Caco-2 (cell line): ENCODE data around the gene ABCB11. TPM values are rescaled to one million over a fixed set of nuclear protein-coding genes. Genes with fewer than 3 reads are reported as not detected.
"Not testable (repeated sequence)": the region's sequence is repeated elsewhere in the genome, so short reads cannot be mapped to it uniquely, and the experiment has no call there.

Experiments
- BruUV-seq: library from RNA; stranded (reverse); fragments of 400-500 nt; replicated peaks from 2 replicates; lab custom pipeline; 2021; lab: Mats Ljungman, UMichigan
- CTCF ChIA-PET: fragments of 300-600 bp; sonication (Branson Sonifier 250); formaldehyde crosslinking; loops from one replicate; lab custom pipeline; 2022; ENCODE audit warnings: antibody characterized with exemption; lab: Charles Lee
- POLR2A ChIA-PET: fragments of 300-600 bp; sonication (Branson Sonifier 250); formaldehyde crosslinking; loops from one replicate; lab custom pipeline; 2022; ENCODE audit warnings: antibody characterized with exemption; lab: Charles Lee
- DNase-seq, 2 experiments: peaks; one replicate each; pipeline versions ENCODE4 v3.0.0 to v3.0.0-alpha.2; 2020 to 2022
- H3K27me3 ChIP-seq: replicated peaks from 2 replicates; pipeline ENCODE4 v1.6.0; 2011; ENCODE audit warnings: low read length; ENCODE audit not compliant: control insufficient read depth, insufficient read depth
- H3K36me3 ChIP-seq: 2 replicates; pipeline ENCODE4 v1.5.1; 2011; ENCODE audit warnings: low read length; ENCODE audit not compliant: control insufficient read depth, insufficient read depth
- H3K4me1 ChIP-seq: fragments of 250-450 bp; sonication (Bioruptor Pico); 2 replicates; pipeline ENCODE4 v1.5.1; 2020; ENCODE audit warnings: mild to moderate bottlenecking
- H3K4me3 ChIP-seq: 2 replicates; pipeline ENCODE4 v1.5.1; 2011; ENCODE audit warnings: low read depth, mild to moderate bottlenecking, control low read depth, low read length
- H3K9me3 ChIP-seq: fragments of 250-450 bp; sonication (Bioruptor Pico); 2 replicates; pipeline ENCODE4 v1.5.1; 2020; ENCODE audit warnings: mild to moderate bottlenecking, moderate library complexity
- H3K27ac Mint-ChIP-seq: one replicate; pipeline ENCODE4 v1.8.0; 2022; ENCODE audit warnings: mixed read lengths; ENCODE audit not compliant: unreplicated experiment
- H3K27me3 Mint-ChIP-seq: one replicate; pipeline ENCODE4 v1.8.0; 2022; ENCODE audit warnings: mixed read lengths; ENCODE audit not compliant: insufficient read depth, unreplicated experiment
- H3K36me3 Mint-ChIP-seq: one replicate; pipeline ENCODE4 v1.8.0; 2022; ENCODE audit warnings: mild to moderate bottlenecking, mixed read lengths; ENCODE audit not compliant: insufficient read depth, unreplicated experiment
- H3K4me1 Mint-ChIP-seq: one replicate; pipeline ENCODE4 v1.8.0; 2022; ENCODE audit warnings: low read depth, mixed read lengths; ENCODE audit not compliant: unreplicated experiment
- H3K4me3 Mint-ChIP-seq: one replicate; pipeline ENCODE4 v1.8.0; 2022; ENCODE audit warnings: mild to moderate bottlenecking, moderate library complexity, mixed read lengths; ENCODE audit not compliant: unreplicated experiment
- H3K9me3 Mint-ChIP-seq: one replicate; pipeline ENCODE4 v1.8.0; 2022; ENCODE audit warnings: mixed read lengths; ENCODE audit not compliant: unreplicated experiment
- CTCF ChIP-seq, 2 experiments: fragments of 200-600 bp in 1 of 2; IDR thresholded peaks; 1 replicate in 1 of 2; 2 replicates in 1 of 2; pipeline versions ENCODE4 v1.5.1 to v1.8.0; 2011 to 2022; ENCODE audit warnings: antibody characterized with exemption in 1 of 2, control low read depth in 1 of 2, inconsistent platforms in 1 of 2, low read depth in 1 of 2, low read length in 1 of 2, mild to moderate bottlenecking in 1 of 2, moderate library complexity in 1 of 2; ENCODE audit not compliant: insufficient read depth in 1 of 2, severe bottlenecking in 1 of 2, unreplicated experiment in 1 of 2
- intact Hi-C: fragments of 100-400 bp; cut with micrococcal nuclease; formaldehyde crosslinking; loops from one replicate; pipeline ENCODE4 v1.10.0; 2022; ENCODE audit not compliant: unreplicated experiment
- total RNA-seq: library from RNA; stranded (reverse); gene quantifications from 2 replicates; pipeline ENCODE4 v1.2.3, GENCODE V29; 2022

ABCB11 gene
- total RNA-seq, 1 experiment from 2014 or later, result not detected

- H3K9me3 ChIP-seq, result no peaks in the 10 kb centered on the region
- Mint-ChIP-seq H3K27ac (no peak overlapping the region), H3K4me1 (no peaks in the 10 kb centered on the region), H3K27me3 (peaks cover 5% of the 10 kb centered on the region), H3K36me3 (no peaks in the 10 kb centered on the region), H3K4me3 (no peak overlapping the region), H3K9me3 (no peaks in the 10 kb centered on the region)
- H3K27me3 ChIP-seq, result no peaks in the 10 kb centered on the region
- H3K4me3 ChIP-seq, result no peak overlapping the region
- no peaks in the 10 kb centered on the region for H3K36me3 ChIP-seq
- no peak for DNase-seq
- intact Hi-C loops, result no loop called here
- ChIA-PET POLR2A (no interaction called here), CTCF (no interaction called here)
- H3K4me1 ChIP-seq, result no peaks in the 10 kb centered on the region
- TF ChIP-seq CTCF (IDR thresholded peaks at IDR 0.05; ENCODE audit: insufficient read depth in 1 of 2, low read depth in 1 of 2, low read length in 1 of 2, severe bottlenecking in 1 of 2, unreplicated experiment in 1 of 2), result no peak
- BruUV-seq, result no TSS peak
Measured at GRCh38 chr2:168934826-168935225, 96.3 kb downstream of the ABCB11 start.

- H3K9me3 Mint-ChIP-seq, H3K27me3 ChIP-seq, intact Hi-C loops, H3K9me3 ChIP-seq, H3K27ac Mint-ChIP-seq, DNase-seq, POLR2A ChIA-PET, H3K36me3 Mint-ChIP-seq, H3K4me3 Mint-ChIP-seq, H3K4me1 ChIP-seq, H3K4me3 ChIP-seq, H3K4me1 Mint-ChIP-seq, BruUV-seq, H3K36me3 ChIP-seq: not testable (repeated sequence)
- peaks cover 14% of the 10 kb centered on the region for H3K27me3 Mint-ChIP-seq
- CTCF ChIA-PET, result interaction anchor here (0.6 kb wide), 1 partner anchor 634 kb away, joined by 3 read pairs; no protein-coding TSS in a partner anchor
Measured at GRCh38 chr2:168932174-168932573, 99.0 kb downstream of the ABCB11 start.

- Mint-ChIP-seq H3K9me3 (no peaks in the 10 kb centered on the region), H3K27me3 (peaks cover 14% of the 10 kb centered on the region), H3K36me3 (no peaks in the 10 kb centered on the region), H3K4me1 (no peaks in the 10 kb centered on the region), H3K27ac (no peak overlapping the region), H3K4me3 (no peak overlapping the region)
- Histone ChIP-seq H3K4me3 (no peak overlapping the region), H3K27me3 (no peaks in the 10 kb centered on the region), H3K36me3 (no peaks in the 10 kb centered on the region), H3K9me3 (no peaks in the 10 kb centered on the region), H3K4me1 (no peaks in the 10 kb centered on the region)
- CTCF ChIA-PET, result no interaction called here
- POLR2A ChIA-PET, result no interaction called here
- intact Hi-C loops, result no loop called here
- no peak for TF ChIP-seq CTCF (IDR thresholded peaks at IDR 0.05; ENCODE audit: insufficient read depth in 1 of 2, low read depth in 1 of 2, low read length in 1 of 2, severe bottlenecking in 1 of 2, unreplicated experiment in 1 of 2)
- no peak for DNase-seq
- BruUV-seq, result no TSS peak
Measured at GRCh38 chr2:168930242-168930641, 100.9 kb downstream of the ABCB11 start.

GRCh38 chr2:168929031-168929430, 102.1 kb downstream of the ABCB11 start:
- Mint-ChIP-seq H3K4me1 (no peaks in the 10 kb centered on the region), H3K36me3 (no peaks in the 10 kb centered on the region), H3K4me3 (no peak overlapping the region), H3K27me3 (peaks cover 19% of the 10 kb centered on the region), H3K27ac (no peak overlapping the region), H3K9me3 (no peaks in the 10 kb centered on the region)
- no peak for DNase-seq
- POLR2A ChIA-PET, result no interaction called here
- Histone ChIP-seq H3K4me1 (no peaks in the 10 kb centered on the region), H3K27me3 (no peaks in the 10 kb centered on the region), H3K4me3 (no peak overlapping the region), H3K9me3 (no peaks in the 10 kb centered on the region), H3K36me3 (no peaks in the 10 kb centered on the region)
- BruUV-seq, result no TSS peak
- intact Hi-C loops, result no loop called here
- CTCF ChIA-PET, result no interaction called here
- TF ChIP-seq CTCF (IDR thresholded peaks at IDR 0.05; ENCODE audit: insufficient read depth in 1 of 2, low read depth in 1 of 2, low read length in 1 of 2, severe bottlenecking in 1 of 2, unreplicated experiment in 1 of 2), result no peak
